DMS 273 treated with DMSO at 0.1 percent for 48 hours (cell line): ENCODE results near the gene CEACAM20.
"Not testable (repeated sequence)": the region's sequence is repeated elsewhere in the genome, so short reads cannot be mapped to it uniquely, and the experiment has no call there.

Experiments used
- DNase-seq: peaks from one replicate; lab custom pipeline; 2025; lab: John Stamatoyannopoulos, UW

CEACAM20 gene

DNA sequence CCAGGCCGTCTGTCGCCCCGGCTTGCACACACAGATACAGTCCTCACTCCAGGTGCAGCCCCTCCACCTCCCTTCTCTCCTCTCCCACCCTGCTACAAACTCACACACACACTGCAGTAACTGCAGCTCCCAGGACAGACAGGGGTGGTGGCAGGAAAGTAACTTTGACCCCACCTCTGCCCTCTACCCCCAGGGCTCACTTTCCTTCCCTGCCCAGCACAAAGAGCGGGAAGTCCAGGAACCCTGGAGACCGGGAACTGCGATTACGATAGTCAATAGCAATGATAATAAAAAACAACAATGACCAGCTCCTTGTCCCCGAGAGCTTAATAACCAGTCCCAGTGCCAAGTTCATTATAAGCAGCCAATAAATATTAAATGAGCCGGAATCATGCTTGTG is at the start of gene CEACAM20:
CEACAM20 (minus strand) TSS at position 140 of the 400 bp plus-strand sequence. CDS start 166 bp downstream, outside the sequence.
- DNase-seq, result no peak

DNA sequence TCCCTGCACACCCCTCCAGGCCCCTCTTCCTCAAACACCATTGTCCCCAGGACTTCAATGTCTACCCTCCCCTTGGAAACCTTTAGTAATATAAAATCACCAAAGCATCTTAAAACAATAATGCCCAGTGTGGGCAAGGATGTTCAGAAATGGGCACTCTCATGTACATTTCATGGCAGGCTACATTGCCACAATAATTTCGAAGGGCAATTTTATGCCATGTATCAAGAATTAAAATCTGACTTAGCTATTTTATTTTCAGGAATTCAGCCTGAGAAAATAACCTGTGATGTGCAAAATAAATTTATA is 48.0 kb upstream of the CEACAM20 start:
- DNase-seq, result no peak

DNA sequence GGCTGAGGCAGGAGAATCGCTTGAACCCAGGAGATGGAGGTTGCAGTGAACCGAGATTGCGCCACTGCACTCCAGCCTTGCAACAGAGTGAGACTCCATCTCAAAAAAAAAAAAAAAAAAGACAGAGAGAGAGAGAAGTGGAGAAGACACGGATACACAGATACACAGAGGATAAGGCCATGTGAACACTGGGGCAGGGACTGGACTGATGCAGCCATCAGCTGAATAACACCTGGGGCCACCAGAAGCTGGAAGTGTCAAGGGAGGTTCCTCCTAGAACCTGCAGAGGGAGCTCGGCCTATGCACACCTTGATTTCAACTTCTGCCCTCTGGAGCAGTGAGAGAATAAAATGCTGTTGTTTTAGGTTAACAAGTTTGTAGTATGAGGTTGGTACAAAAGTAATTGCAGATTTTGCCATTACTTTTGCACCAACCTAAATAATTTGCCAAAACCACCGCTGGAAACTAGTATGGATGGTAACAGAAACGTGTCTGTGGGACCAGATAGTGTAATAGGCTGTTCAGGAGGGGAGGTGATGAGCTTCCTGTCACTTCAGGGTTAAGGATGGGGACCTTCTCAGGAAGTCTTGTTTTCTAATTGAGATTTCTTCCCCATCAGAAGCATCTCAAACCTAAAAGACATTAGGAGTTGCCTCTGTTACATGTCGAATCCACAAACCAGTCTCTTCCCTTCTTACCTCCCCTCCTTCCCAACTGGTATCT is 47.5 kb upstream of the CEACAM20 start:
- DNase-seq, result no peak

- no peak for DNase-seq
These were observed 45.7 kb upstream of the CEACAM20 start for GRCh38 chr19:44575116-44575700.

- DNase-seq, result no peak
These were observed 44.9 kb upstream of the CEACAM20 start for GRCh38 chr19:44574186-44574950.

- no peak for DNase-seq
These were observed 44.2 kb upstream of the CEACAM20 start for GRCh38 chr19:44573627-44574026.

- DNase-seq, result no peak
These were observed 43.7 kb upstream of the CEACAM20 start for GRCh38 chr19:44573183-44573582.

- no peak for DNase-seq
These were observed 43.1 kb upstream of the CEACAM20 start for GRCh38 chr19:44572581-44572900.

- no peak for DNase-seq
These were observed 42.5 kb upstream of the CEACAM20 start for GRCh38 chr19:44571830-44572580.

- no peak for DNase-seq
These were observed 41.7 kb upstream of the CEACAM20 start for GRCh38 chr19:44570984-44571684.

DNA sequence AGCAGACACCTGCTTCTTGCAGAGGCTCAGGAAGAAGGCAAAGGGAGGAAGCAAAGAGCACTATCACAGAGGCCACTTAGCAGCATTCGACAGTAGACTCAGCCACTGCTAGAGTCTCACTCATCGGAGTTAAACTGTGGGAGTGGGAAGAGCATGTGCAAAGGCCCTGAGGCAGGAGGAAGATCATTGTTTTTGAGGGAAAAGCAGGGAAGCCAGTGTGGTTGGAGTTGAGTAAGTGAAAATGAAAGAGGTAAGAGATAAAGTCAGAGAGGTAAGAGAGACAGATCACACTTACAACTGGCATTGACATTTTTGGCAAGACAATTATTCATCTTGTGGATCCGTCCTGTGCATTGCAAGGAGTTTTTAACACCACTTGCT is 41.1 kb upstream of the CEACAM20 start:
- no peak for DNase-seq

GRCh38 chr19:44567745-44568144 is 38.3 kb upstream of the CEACAM20 start:
- no peak for DNase-seq

- DNase-seq, result no peak
These were observed 37.5 kb upstream of the CEACAM20 start for GRCh38 chr19:44566984-44567383.

GRCh38 chr19:44563086-44563655 is 33.7 kb upstream of the CEACAM20 start:
- DNase-seq, result not testable (repeated sequence)

DNA sequence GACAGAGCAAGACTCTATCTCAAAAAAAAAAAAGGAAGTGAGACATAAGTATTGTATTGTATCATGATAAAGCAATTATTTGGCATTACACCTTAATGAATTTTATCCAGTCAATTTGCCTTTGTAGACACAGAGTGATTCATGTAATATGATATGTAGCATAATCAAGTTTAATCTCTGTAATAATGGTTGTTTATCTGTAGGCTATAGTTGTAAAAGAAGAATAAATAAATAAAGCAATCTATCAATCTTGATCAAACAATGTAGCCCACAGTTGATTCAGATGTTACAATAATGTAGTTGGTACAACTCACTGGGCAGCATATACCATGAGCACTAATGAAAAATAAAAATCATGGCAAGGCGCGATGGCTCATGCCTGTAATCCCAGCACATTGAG is 28.5 kb upstream of the CEACAM20 start:
- no peak for DNase-seq

- DNase-seq, result no peak
These were observed 25.3 kb upstream of the CEACAM20 start for GRCh38 chr19:44554641-44555246.

GRCh38 chr19:44553478-44554171 is 24.1 kb upstream of the CEACAM20 start:
- DNase-seq, result no peak

- DNase-seq, result no peak
These were observed 22.8 kb upstream of the CEACAM20 start for GRCh38 chr19:44552324-44552723.

DNA sequence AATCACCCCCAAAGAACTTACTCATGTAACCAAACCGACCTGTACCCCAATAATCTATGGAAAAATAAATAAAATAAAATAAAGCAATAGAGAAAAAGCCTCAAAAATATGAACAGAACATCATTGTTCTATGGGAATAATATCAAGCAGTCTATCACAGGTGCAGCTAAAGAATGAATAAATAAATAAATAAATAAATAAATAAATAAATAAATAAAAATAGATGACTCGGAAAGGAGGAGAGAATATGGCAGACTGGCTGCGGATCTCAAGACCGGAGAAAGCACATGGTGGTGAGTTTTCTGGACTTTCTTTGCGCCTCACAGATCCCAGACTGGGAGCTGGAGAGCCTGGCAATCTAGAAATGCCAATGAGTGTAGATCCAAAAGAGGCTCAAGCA is 22.4 kb upstream of the CEACAM20 start:
- no peak for DNase-seq

GRCh38 chr19:44550976-44551375 is 21.5 kb upstream of the CEACAM20 start:
- not testable (repeated sequence) for DNase-seq

DNA sequence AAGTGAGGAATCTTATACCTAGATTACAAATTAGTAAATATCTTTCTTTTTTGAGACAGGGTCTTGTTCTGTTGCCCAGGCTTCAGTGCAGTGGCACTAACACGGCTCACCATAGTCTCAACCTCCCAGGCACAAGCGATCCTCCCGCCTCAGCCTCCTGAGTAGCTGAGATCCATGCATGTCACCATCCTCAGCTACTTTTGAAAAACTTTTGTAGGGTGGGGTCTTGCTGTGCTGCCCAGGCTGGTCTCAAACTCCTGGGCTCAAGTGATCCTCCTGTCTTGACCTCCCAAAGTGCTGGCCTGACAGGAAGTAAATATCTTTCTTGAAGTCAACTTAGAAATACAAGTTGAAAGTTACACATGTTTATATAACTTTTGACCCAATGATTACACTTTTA is 20.0 kb upstream of the CEACAM20 start:
- no peak for DNase-seq
